ENCODE measurements around the gene CREM. TPM values are rescaled to one million over a fixed set of nuclear protein-coding genes. Genes with fewer than 3 reads are reported as not detected.

CREM gene
- total and polyA plus RNA-seq, 2 experiments from 2014 or later: 40.9 to 43.8 TPM

DNA sequence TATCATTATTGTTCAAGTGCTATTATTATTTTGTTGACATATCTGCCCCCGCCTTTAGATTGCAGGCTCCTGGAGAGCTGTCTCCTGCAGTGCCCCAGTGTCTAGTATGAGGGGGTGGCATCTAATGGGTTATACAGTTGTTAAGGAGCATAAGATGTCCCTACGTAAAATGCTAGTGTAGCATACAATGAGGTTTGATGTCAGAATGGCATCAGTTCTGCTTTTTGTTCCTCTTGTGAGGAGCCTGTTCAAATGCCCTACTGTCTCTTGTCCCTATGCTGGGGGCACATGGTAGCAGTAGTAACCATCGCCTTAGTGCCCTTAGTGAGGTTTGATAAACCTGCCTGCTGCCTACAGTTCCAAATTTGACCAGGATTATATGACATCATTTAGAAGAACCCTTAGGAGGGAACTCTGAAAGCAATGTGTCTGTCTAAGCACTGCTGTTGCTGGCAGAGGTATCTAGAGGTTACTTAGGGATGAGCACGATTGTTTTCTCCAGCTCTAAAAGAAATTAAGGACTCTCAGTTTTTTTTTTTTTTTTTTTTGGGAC, 9.7 kb downstream of the CREM start (continued):
- TF ChIP-seq, protein P1, sequence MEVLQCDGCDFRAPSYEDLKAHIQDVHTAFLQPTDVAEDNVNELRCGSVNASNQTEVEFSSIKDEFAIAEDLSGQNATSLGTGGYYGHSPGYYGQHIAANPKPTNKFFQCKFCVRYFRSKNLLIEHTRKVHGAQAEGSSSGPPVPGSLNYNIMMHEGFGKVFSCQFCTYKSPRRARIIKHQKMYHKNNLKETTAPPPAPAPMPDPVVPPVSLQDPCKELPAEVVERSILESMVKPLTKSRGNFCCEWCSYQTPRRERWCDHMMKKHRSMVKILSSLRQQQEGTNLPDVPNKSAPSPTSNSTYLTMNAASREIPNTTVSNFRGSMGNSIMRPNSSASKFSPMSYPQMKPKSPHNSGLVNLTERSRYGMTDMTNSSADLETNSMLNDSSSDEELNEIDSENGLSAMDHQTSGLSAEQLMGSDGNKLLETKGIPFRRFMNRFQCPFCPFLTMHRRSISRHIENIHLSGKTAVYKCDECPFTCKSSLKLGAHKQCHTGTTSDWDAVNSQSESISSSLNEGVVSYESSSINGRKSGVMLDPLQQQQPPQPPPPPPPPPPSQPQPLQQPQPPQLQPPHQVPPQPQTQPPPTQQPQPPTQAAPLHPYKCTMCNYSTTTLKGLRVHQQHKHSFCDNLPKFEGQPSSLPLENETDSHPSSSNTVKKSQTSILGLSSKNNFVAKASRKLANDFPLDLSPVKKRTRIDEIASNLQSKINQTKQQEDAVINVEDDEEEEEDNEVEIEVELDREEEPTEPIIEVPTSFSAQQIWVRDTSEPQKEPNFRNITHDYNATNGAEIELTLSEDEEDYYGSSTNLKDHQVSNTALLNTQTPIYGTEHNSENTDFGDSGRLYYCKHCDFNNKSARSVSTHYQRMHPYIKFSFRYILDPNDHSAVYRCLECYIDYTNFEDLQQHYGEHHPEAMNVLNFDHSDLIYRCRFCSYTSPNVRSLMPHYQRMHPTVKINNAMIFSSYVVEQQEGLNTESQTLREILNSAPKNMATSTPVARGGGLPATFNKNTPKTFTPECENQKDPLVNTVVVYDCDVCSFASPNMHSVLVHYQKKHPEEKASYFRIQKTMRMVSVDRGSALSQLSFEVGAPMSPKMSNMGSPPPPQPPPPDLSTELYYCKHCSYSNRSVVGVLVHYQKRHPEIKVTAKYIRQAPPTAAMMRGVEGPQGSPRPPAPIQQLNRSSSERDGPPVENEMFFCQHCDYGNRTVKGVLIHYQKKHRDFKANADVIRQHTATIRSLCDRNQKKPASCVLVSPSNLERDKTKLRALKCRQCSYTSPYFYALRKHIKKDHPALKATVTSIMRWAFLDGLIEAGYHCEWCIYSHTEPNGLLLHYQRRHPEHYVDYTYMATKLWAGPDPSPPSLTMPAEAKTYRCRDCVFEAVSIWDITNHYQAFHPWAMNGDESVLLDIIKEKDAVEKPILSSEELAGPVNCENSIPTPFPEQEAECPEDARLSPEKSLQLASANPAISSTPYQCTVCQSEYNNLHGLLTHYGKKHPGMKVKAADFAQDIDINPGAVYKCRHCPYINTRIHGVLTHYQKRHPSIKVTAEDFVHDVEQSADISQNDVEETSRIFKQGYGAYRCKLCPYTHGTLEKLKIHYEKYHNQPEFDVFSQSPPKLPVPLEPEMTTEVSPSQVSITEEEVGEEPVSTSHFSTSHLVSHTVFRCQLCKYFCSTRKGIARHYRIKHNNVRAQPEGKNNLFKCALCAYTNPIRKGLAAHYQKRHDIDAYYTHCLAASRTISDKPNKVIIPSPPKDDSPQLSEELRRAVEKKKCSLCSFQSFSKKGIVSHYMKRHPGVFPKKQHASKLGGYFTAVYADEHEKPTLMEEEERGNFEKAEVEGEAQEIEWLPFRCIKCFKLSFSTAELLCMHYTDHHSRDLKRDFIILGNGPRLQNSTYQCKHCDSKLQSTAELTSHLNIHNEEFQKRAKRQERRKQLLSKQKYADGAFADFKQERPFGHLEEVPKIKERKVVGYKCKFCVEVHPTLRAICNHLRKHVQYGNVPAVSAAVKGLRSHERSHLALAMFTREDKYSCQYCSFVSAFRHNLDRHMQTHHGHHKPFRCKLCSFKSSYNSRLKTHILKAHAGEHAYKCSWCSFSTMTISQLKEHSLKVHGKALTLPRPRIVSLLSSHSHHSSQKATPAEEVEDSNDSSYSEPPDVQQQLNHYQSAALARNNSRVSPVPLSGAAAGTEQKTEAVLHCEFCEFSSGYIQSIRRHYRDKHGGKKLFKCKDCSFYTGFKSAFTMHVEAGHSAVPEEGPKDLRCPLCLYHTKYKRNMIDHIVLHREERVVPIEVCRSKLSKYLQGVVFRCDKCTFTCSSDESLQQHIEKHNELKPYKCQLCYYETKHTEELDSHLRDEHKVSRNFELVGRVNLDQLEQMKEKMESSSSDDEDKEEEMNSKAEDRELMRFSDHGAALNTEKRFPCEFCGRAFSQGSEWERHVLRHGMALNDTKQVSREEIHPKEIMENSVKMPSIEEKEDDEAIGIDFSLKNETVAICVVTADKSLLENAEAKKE (CRISPR knock-in tag; IDR thresholded peaks at IDR 0.05): no peak
- TF ChIP-seq STAT1 (IDR thresholded peaks at IDR 0.05; ENCODE audit: unreplicated experiment) (no peak), EZH2 (IDR thresholded peaks at IDR 0.05; ENCODE audit: low read depth, unreplicated experiment) (no peak), CREB1 (CRISPR knock-in tag; IDR thresholded peaks at IDR 0.05; ENCODE audit: low read depth) (no peak), JUNB (IDR thresholded peaks at IDR 0.05; ENCODE audit: unreplicated experiment) (no peak), EZH2phosphoT487 (IDR thresholded peaks at IDR 0.05; ENCODE audit: unreplicated experiment) (no peak), ZNF331 (CRISPR knock-in tag; IDR thresholded peaks at IDR 0.05; ENCODE audit: low read depth) (no peak), ZNF114 (CRISPR knock-in tag; IDR thresholded peaks at IDR 0.05) (no peak), NANOG (IDR thresholded peaks at IDR 0.05; ENCODE audit: borderline replicate concordance) (no peak)
- TF ChIP-seq, protein P2, sequence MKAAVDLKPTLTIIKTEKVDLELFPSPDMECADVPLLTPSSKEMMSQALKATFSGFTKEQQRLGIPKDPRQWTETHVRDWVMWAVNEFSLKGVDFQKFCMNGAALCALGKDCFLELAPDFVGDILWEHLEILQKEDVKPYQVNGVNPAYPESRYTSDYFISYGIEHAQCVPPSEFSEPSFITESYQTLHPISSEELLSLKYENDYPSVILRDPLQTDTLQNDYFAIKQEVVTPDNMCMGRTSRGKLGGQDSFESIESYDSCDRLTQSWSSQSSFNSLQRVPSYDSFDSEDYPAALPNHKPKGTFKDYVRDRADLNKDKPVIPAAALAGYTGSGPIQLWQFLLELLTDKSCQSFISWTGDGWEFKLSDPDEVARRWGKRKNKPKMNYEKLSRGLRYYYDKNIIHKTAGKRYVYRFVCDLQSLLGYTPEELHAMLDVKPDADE (IDR thresholded peaks at IDR 0.05): no peak

Data from GM23338 (cell line).